DMS53 treated with DMSO at 0.1 percent for 48 hours (cell line): ENCODE results near the gene GNAQ.
"Not testable (repeated sequence)": the region's sequence is repeated elsewhere in the genome, so short reads cannot be mapped to it uniquely, and the experiment has no call there.

ENCODE experiments used
- DNase-seq: peaks from one replicate; lab custom pipeline; 2025; ENCODE audit not compliant: unreplicated experiment; lab: John Stamatoyannopoulos, UW

Gene GNAQ

DNA sequence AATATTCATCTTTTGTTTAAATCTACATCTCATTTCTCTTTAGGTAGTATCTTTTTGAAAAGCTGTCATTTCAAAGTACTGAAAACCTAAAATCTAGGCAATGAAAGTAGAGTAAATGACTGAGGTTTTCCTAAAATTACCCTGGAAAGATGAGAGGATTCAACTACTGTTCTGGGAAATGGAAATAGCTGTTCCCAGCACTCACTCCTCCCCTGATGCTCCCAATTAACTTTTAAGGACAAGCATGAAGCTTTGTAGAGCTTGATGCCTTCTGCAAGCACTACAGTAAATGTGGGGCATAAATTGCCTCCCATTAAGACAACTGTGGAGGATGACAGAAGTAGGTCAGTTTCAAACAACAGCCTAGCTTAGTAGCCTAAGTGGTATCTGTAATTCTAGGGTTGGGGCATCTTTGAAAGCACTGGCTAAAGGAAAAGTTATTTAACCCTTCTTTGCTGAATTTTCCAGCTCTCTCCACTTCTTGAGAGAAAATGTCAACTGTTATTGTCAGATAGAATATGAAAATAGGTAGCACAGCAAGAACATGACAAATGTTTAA lies 283.3 kb downstream of the GNAQ start:
- no peak for DNase-seq

DNA sequence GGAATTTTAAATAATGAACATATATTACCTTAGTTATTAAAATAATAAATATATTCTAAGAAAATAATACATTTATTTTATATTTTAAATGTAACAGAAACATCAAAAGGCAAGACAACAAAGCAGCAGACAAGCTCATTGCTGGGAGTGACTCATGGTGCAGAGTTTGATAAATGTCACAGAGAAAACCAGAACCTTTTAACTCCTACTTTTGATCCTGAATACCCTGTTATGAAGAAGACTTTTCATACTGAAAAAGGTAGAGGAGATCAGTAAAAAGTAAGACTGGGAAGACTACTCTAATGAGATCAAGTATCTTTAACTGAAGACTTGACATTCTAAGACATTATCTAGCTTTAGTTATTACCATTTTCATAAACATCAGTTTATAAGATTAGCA lies 284.4 kb downstream of the GNAQ start:
- no peak for DNase-seq

DNA sequence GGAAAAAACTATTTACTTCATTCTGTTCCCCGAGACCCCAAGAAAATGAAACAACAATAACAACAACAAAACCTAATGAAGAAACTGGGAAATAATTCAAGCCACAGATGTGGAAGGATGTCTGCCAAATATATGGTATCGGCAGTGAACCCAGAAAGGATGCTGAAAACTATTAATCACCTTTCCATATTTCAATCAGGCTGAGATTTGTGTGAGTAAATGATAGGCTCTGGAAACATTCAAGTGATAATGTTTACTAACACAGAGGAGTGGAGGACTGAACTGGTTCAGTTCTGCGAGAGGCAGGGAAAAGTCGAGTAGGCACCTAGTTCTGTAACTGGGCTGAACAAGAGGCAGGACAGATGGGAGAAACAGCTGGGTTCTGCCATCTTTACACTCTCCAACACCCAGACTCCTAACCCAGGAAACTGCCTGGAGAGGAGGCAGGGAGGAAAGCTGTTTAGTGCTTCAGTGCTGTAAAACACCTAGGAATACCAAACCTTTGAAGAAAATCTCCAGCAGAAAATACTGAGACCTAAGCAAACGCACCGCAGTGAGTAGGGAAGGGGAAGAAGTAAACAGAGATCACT lies 286.7 kb downstream of the GNAQ start:
- DNase-seq, result no peak

DNA sequence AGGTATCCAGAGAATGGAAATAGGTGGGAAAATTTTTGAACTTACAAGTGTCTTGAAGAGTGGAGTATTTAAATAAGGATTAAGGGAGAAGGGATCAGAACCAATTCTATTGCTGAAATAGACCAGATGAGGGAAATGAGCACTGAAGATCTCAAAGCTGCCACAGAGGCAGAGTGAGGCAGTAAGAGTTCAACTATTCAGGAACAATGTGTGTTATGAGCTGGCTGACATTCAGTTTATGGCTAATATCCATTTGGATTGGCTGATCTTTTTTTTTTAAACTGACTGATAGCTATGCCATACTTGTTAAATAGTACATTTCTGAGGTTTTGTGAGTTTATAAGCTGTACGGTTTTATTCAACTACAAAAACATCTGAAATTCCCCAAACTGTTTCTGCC lies 288.2 kb downstream of the GNAQ start:
- no peak for DNase-seq

DNA sequence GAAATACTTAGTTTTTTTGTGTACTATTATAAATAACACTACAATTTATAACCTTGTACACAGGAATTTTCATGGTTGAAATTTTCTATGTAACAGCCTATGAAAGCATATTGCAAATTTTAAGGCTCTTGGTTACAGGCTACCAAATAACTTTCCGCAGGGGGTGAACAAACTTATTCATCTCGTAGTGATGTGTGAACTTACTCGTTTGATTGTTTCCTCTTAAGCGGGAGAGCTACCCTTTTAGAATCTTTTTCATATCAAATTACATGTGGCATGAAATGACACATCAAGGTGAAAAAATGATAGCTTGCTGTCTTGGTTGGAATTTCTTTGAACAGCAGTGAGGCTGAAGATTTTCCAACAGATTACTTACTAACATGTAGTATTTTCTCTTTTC lies 292.7 kb downstream of the GNAQ start:
- DNase-seq, result no peak

DNA sequence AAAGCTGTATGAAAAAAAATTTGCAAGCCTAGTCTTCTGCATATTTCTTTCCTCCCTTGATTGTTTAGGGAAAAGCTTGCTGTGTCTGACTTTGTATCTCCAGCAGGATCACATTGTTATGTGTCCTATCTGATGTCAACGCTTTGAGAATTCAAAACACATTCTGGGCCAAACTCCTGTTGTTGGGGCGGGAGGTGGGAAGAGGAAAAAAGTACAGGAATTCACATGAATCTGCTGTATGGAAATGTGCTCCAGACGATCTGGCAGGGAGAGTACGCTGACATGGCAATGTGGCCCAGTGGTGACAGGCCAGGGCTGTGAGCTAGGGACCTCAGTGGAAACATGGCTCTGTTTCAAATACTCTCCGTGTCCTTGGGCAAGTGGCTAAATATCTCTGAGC lies 296.1 kb downstream of the GNAQ start:
- DNase-seq, result no peak

DNA sequence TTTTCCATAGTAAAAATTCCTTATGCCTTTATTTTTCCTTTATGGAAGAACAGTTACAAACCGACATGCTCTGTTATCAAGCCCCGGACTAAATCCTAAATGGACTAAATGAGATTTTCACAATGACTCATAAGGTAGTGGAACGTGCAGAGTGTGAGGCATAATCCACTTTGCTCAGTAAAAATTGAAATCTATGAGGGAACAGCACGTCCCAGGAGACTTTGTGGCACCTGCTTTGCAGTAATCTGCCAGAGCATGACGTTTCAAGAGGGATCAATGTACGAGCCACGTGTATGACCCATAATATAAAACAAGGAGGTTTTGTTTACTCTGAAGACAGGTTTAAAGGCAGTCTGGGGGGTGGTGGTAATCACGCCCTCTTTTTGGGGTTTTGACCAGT lies 299.7 kb downstream of the GNAQ start:
- peak; percentile 55 for DNase-seq

DNA sequence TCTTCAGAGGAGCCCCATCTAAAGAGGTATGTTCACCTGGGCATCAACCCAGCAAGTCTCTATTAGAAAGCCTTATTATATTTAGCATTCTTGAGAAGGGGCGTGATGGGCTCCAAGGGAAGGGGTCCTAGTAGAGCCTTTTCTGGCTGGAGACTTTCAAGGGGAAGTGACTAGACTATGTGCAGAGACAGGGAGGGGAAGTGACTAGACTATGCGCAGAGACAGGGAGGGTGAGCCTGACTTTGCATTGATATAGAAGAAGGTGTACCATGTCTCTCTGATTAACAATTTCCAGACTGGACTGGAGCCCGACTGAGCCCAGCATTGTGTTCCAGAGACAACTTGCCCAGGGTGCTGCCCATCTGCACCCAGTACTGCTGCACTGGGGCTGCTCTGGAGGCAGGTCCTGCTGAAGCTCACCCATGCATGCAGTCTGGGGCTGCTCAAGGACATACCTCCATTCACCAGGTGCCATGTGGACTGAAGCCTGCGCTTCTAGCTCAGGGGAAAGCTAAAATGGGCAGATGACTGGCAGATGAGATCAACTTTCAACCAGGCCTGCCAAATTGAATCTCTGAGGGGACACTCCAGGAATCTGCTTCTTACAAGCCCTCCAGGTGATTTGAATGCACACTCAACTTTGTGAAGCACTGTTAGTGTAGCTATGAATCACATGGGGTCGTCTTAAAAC lies 300.5 kb downstream of the GNAQ start:
- DNase-seq, result no peak

DNA sequence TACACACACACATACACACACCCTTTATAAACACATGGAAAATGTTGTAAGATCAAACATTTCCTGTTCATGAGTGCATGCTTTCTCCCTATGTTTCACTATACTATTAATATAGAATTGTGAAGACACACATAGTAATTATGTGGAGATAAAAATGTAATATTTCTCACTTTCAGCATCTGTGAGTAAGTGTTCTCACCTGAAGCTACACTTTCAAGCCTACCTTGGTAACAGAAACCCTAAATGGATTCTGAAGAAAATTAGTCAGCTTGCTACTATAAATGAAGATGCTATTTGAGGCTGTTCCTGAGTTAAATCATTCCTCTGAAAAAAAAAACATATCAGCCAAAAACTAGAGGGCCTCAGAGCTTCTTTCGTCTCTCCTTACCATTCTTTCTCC lies 302.4 kb downstream of the GNAQ start:
- DNase-seq, result no peak

DNA sequence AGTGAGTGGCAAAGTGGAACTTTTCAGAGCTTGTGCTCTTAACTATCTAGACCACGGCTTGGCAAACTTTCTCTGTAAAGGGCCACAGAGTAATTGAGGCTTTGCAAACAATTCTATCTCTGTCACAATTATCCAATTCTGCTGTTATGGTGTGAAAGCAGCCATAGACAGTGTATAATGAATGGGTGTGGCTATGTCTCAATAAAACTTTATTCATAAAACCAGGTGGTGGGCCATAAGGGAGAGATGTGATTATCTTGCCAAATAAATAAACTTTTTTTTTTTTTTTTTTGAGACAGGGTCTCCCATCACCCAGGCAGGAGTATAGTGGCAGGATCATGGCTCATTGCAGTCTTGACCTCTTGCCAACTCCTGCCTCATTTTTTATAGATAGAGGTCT lies 304.8 kb downstream of the GNAQ start:
- no peak for DNase-seq

DNA sequence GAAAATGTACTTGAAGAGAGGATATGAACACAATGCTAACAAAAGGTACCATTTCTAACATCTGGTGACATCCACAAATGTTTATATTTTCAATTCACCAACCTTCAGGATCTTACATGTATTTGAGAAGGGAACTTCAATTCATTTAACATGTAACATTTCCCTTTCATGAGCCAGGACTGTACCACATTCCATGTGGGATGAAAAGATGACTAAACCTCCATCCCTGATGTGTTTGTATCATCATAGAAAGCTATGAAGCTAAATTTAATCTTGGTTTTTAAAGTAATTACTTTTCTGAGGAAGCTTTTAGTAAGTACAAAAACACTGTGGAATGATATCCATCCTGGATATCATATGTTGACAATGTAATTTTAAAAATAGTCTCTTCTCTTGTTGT lies 305.3 kb downstream of the GNAQ start:
- no peak for DNase-seq

DNA sequence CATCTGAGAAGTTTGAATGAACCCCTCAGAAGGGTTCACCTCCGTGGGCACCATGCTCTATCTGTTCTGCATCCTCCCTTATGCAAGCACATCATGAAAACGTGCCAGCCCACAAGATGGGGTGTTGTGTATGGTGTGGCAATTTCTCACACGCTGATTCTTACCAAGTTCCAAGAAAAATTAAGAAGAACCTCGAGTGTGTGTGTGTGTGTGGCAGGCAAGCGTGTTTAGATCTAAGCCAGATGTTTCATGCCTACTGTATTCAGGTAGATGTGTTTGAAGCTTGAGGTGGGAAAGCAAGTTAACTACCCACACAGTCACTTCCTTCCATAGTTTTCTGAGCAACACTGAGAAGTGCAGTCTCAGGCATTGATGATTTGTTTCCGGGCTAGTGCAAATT lies 305.8 kb downstream of the GNAQ start:
- no peak for DNase-seq

DNA sequence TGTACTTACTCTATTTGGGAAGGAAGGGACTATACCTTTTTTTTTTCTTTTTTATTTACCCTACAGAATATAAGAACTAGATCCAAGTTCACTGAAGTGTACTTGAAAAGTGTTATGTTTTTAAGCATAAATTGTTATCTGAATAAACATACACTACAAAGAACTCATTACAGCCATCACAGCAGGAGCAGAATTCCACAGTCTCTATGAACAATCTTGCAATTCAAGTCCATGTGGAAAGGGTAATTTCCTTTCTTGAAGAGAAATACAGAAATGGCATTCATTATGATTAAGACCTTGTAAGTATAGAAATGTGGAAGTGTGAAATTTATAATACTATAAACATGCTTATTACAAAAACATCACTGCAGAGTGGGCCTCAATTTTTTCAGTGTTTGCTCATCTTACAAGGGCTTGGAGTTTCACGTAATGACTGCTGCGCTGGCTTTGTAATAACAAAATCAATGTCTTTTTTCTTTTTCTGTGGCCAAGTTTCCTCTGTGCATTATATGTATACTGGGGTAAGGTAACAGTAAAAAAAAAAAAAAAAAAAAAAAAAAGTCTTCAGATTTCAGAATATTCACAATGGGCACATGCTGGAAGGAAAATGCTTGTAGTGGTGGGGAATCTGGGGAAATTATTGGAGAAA lies 306.4 kb downstream of the GNAQ start:
- no peak for DNase-seq

DNA sequence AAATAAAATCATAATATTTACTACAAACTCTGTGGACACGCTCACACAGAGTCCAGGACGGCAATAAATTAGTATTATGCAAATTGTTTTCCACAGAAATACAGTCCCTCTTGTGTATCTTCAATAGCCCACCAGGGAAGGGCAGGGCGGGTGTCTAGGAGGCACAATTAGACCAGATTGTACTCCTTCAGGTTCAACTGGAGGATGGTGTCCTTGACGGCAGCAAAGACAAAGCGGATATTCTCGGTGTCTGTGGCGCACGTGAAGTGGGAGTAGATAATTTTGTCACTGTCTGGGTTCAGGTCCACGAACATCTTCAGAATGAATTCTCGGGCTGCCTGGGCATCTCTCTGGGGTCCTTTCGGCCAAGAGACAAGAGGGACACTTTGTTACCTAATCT lies 310.5 kb downstream of the GNAQ start:
- not testable (repeated sequence) for DNase-seq

DNA sequence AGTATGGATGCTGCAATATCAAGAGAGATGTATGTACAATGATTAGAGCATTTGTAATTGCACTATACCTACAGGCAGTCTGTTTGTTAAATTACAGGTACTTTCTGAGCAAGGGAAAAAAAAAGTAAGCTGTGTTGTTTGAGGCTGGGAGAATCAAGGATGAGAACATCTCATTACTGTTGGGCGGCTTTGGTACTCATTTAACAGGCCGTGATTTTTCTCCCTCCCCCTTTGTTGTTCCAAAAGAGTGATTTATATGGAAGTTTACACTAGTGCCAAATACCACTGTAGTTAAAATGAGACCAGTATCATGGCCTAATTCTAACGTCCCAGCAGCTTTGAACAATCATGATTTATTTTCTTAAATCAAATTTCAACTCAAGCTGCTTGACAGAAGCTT lies 312.3 kb downstream of the GNAQ start:
- no peak for DNase-seq

DNA sequence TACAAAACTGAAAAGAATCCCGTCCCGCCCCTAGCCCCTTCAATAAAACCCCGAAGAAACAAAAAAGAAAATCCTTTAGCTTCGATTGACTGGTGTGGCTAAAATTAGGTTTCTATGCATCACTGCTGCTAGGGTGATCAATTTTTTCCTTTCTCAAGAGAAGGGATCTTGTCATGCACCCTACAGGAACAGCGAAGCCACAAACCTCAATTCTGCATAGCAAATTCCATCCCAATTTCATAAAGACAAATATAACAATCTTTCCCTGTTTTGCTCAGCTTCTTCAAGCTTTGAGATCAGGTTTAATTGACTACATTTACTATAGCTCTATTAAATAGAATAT lies 313.3 kb downstream of the GNAQ start:
- not testable (repeated sequence) for DNase-seq

DNA sequence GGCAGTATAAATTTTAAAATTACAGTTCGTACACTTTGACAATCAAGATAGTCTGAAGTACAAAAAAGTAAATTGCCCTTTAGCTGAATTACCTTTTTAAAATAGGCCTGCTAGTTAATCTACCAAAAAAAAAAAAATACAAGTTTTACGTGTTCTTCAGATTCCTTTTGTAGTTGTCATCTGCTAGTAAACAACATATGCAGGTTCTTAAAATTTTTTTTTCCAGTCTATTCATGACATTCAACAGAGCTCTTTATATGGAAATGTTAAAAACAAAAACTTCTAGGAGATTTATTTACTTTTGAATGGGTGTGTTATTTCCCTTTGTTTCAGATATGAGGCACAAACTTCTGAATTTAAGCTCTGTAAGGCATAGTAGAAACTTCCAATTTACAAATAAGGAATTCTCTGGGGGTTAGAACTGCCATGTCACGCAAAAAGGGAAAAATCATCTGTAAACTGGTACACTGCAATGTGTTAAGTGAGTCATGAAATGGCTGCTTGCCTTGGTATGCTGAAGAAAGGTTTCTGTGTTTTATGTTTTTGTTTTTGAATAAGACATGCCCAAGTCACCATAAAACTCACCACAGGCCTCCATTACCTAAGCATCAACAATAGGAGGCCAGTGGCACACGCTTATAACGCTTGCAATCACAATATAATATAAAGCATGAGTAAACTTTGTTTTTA lies 313.9 kb downstream of the GNAQ start:
- DNase-seq, result not testable (repeated sequence)

DNA sequence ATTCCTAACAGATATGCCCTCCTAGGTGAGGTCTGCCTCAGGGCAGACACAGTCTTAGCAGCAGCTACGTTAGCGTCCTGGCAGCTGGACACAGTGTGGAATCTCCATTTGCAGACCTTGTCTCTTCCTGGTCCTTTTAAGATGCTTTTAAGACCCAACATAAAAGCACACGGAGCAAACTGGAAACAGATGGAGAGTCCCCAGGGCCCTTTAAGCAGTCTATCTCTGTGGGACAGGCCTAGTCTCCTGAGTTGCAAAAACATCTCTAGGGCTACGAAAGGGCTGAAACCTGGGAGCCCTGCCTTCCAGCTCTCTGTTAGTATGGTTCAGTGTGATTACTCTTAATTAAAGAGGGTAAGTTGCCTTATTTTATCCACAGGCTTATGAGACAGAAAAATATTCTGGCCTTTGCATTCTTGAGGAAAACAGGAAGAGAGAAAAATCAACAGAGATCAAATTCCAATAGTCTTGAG lies 317.5 kb downstream of the GNAQ start:
- DNase-seq, result no peak

DNA sequence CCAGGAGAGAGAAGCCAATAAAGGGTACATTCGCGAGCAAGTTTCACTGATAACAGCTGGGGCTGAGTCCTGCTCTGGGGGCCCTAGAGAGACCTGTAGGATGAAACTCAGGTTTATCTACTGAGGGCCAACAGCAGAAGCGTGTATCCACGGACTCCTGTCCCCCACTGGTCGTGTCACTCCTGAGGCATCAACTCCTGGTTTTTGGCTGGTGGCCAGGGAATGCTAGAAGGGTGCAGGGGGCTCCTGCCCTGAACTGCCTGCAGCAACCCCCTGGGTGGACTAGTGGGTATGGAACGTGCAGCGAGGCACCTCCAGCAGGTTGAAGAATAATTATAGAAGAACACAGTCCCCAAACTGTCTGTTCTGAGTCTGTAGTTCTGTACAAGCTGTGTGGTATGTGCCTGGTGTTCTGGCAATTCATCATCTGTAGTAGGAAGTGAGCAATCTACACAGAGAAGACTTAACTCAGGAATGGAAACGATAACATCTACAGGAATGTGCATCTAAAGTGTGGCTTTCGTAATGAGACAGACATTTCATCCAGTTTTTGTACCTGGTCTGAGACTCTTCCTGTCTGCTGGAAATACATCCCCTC lies 319.0 kb downstream of the GNAQ start:
- DNase-seq, result no peak

DNA sequence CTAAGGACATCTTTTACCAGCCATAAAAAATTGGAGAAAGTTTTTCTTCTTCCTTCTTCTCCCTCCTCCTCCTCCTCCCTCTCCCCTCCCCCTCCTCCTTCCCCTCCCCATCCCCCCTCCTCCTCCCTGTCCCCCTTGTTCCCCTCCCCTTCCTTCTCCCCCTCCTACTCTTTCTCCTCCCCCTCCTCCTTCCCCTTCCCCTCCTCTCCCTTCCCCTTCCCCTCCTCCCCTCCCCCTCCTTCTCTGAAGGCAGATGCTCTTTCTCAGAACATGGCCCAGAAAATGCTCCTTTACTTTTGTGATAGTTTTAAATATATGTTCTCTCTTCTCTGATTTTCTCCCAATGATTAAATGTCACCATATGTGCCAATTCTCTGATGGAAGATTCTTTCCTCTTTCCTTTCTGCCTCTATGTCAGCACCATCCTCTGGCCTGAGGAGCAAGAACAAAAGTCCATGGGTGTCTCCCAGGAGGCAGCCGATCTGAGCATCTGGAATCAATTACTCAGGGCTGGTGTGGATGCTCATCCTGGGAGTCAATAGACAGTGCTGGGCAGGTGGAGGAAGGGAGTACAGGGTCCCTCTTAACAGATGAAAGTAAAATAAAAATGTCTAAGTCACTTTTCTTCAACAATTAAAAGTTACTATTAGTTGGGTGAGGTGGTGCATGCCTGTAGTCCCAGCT lies 320.5 kb downstream of the GNAQ start:
- no peak for DNase-seq

DNA sequence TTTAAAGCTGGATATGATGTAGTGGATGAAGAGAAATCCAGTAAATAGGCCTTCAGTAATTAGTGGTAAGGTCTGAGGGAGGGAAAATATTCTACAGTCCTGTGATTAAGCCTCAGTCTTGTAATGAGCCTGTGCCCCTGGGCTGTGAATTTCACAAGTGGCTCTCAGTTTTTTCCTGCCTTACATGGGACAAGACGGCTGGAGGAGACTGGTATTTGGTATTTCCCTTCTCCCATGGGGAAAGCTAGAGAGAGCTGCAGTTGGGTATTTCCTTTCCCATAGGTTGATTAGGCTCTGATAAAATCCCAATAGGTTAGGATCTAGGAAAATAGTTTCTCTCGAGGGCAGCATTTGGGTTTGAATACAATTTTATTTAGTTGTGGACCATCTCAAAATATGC lies 321.3 kb downstream of the GNAQ start:
- no peak for DNase-seq
